Fibroblast of the aortic adventitia (primary cell): ENCODE data around the gene DCTN5. TPM values are rescaled to one million over a fixed set of nuclear protein-coding genes. Genes with fewer than 3 reads are reported as not detected.
"Not testable (repeated sequence)": the region's sequence is repeated elsewhere in the genome, so short reads cannot be mapped to it uniquely, and the experiment has no call there.

Experiments used
- DNase-seq: peaks from one replicate; pipeline ENCODE4 v3.0.0-alpha.2; 2010; ENCODE audit warnings: low read depth
- H3K4me3 ChIP-seq: 2 replicates; pipeline ENCODE4 v1.5.1; 2011; ENCODE audit warnings: low read depth, mild to moderate bottlenecking, control low read depth, low read length, moderate library complexity
- CTCF ChIP-seq: IDR thresholded peaks from 2 replicates; pipeline ENCODE4 v1.5.1; 2011; ENCODE audit warnings: mild to moderate bottlenecking, low read length, control low read depth, inconsistent platforms; ENCODE audit not compliant: insufficient read depth
- total RNA-seq: library from RNA; depleted of rRNA; stranded (reverse); fragments of >200 nt; gene quantifications from 2 replicates; pipeline ENCODE4 v1.2.3, GENCODE V29; 2012; ENCODE audit warnings: low replicate concordance

DCTN5 gene
- total RNA-seq, 1 donor, result 54.8 TPM

- DNase-seq, result no peak
- TF ChIP-seq CTCF, result no peak
- H3K4me3 ChIP-seq, result no peak overlapping the region
Observed at GRCh38 chr16:23709536-23709935, 68.3 kb downstream of the DCTN5 start.

GRCh38 chr16:23710008-23710407, 68.7 kb downstream of the DCTN5 start:
- no peak overlapping the region for H3K4me3 ChIP-seq
- no peak for TF ChIP-seq CTCF
- no peak for DNase-seq

- no peak overlapping the region for H3K4me3 ChIP-seq
- no peak for DNase-seq
- no peak for TF ChIP-seq CTCF
Observed at GRCh38 chr16:23710504-23710903, 69.2 kb downstream of the DCTN5 start.

- no peak for TF ChIP-seq CTCF
- no peak overlapping the region for H3K4me3 ChIP-seq
- no peak for DNase-seq
Observed at GRCh38 chr16:23711785-23712184, 70.5 kb downstream of the DCTN5 start.

- no peak for DNase-seq
- no peak within 1 kb of the TSS for H3K4me3 ChIP-seq
- no peak for TF ChIP-seq CTCF
Observed at GRCh38 chr16:23712976-23713375, 71.7 kb downstream of the DCTN5 start, which contains the start of gene ERN2. Gene ERN2 (minus strand): TSS chr16:23713222. CDS start chr16:23713187, 35 bp downstream.

GRCh38 chr16:23716484-23716883, 75.2 kb downstream of the DCTN5 start:
- H3K4me3 ChIP-seq, result no peak overlapping the region
- DNase-seq, result no peak
- TF ChIP-seq CTCF, result no peak

GRCh38 chr16:23722613-23723240, 81.5 kb downstream of the DCTN5 start:
- DNase-seq, H3K4me3 ChIP-seq: not testable (repeated sequence)
